ENCODE measurements around the gene VASH2.

VASH2 gene

DNA sequence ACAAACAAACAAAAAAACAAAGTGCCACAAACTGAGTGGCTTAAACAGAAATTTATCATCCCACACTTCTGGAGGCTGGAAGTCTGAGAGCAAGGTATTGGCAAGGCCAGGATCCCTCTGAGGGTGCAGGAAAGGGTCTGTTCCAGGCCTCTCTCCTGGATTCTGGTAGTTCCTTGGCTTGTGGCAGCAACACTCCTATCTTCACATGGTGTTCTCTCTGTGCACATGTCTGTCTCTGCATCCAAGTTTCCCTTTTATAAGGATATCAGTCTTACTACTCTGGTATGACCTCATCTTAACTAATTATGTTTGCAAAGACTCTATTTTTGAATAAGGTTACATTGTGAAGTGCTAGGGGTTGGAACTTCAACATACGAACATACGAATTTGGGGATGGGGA lies 5.3 kb upstream of the VASH2 start:
- no peak for DNase-seq (ENCODE audit: low spot score)
- TF ChIP-seq, protein P1, sequence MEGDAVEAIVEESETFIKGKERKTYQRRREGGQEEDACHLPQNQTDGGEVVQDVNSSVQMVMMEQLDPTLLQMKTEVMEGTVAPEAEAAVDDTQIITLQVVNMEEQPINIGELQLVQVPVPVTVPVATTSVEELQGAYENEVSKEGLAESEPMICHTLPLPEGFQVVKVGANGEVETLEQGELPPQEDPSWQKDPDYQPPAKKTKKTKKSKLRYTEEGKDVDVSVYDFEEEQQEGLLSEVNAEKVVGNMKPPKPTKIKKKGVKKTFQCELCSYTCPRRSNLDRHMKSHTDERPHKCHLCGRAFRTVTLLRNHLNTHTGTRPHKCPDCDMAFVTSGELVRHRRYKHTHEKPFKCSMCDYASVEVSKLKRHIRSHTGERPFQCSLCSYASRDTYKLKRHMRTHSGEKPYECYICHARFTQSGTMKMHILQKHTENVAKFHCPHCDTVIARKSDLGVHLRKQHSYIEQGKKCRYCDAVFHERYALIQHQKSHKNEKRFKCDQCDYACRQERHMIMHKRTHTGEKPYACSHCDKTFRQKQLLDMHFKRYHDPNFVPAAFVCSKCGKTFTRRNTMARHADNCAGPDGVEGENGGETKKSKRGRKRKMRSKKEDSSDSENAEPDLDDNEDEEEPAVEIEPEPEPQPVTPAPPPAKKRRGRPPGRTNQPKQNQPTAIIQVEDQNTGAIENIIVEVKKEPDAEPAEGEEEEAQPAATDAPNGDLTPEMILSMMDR (IDR thresholded peaks at IDR 0.05) = no peak
- Histone ChIP-seq H3K4me3 (no peak overlapping the region), H3K27ac (no peak overlapping the region)

DNA sequence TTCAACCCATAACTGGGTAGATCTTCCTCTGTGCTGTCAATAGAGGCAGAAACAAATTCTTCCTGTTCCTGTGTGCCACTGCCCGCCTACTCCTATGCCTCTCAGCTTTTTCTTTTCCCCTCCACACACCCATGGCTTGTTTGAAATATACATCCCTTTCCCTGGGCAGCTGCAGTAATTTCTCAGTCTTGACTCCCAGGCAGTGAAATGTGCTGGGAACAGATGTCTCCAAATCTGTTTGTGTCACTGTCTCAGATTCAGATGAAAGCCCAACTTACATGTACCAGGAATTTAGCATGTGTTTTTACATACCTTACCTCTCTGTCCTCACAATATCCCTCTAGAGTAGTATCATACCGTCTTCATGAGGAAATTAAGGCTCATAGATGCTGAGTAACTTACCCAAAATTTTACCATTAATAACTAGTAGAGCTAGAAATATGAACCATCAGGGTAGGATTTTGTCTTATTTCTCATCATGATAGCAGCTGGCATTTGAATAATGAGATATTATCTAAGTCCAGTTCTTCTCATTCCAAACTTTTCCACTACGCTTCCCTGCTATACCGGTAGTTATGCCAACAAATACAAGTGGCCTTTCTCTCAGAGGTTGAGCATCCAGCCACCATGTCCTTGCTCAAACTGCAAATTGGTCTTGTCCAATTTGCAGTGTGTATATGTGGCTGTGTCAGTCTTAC lies 4.7 kb upstream of the VASH2 start:
- no peak for DNase-seq (ENCODE audit: low spot score)
- Histone ChIP-seq H3K4me3 (no peak overlapping the region), H3K27ac (no peak overlapping the region)
- TF ChIP-seq, protein P1 (IDR thresholded peaks at IDR 0.05) = no peak

DNA sequence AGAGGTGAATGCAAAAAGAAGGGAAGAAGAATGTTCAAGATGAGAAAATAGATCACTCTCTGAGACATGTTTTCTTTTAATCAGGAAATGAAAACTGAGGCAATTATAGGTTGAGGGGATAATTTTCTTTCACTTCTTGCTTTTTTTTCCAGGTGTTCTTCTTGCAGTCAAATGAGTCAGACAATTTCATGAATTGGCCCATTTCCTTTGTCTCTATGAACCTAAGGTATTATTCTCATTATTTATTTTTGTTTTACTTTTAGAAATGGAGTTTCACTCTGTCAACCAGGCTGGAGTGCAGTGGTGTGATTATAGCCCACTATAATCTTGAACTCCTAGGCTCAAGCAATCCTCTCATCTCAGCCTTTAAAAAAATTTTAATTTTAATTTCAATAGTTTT lies 3.5 kb upstream of the VASH2 start:
- Histone ChIP-seq H3K4me3 (no peak overlapping the region), H3K27ac (no peak overlapping the region)
- DNase-seq (ENCODE audit: low spot score) = no peak
- TF ChIP-seq, protein P1 (IDR thresholded peaks at IDR 0.05) = no peak

DNA sequence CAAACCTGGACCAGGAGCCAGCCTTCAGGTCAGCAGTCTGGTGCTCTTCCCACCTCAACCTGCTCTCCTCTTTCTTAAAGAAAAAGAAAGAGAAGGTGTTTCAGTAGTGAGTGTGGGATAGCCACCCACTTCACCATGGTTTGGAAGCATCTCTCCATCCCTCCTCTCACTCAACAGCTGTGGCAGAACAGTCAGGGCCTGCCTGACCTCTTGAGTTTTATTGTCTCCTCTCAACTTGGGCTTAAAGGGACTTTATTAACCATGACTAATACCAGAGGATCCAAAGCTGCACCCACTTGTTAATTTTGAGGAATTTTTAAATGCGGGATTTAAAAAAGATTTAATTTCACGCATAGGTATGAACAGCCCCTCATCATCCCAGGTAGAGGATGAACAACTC lies 570 bp upstream of the VASH2 start:
- TF ChIP-seq, protein P1 (IDR thresholded peaks at IDR 0.05) = no peak
- peak overlapping the region; percentile 75 for H3K4me3 ChIP-seq
- no peak overlapping the region for H3K27ac ChIP-seq

DNA sequence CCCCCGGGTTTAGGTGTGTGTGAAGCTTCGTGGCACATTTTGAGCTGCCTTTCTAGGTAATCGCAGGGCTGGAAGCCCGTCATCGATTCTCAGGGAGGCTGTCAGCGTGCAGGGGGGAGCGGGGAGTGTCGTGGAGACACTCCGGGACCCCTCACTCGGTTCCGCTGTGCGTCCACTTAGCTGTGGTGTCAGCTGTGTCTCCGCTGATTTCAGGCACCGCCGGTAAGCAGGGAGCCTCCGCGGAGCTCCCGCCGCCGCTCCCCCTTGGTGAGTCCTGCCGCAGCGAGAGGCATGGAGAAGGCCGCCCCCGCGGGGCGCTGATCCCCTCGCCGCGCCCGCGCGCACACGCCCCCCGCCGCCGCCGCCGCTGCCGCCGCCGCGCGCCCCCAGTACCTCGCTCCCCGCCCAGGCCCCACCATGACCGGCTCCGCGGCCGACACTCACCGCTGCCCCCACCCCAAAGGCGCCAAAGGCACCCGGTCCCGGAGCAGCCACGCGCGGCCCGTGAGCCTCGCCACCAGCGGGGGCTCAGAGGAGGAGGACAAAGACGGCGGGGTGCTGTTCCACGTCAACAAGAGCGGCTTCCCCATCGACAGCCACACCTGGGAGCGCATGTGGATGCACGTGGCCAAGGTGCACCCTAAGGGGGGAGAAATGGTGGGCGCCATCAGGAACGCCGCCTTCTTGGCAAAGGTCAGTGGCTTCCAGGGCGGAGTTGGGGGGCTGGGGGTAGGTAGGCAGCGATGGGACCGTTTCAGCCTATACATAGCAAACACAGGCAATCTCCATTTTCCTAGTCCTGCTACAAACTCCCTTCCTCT lies 995 bp downstream of the VASH2 start:
- TF ChIP-seq, protein P1 (IDR thresholded peaks at IDR 0.05) = no peak
- Histone ChIP-seq H3K4me3 (peak overlapping the region; percentile 75), H3K27ac (no peak overlapping the region)
- DNase-seq (ENCODE audit: low spot score) = no peak

More for the DNA sequence above, 570 bp upstream of the VASH2 start:
- DNase-seq (ENCODE audit: low spot score) = no peak

DNA sequence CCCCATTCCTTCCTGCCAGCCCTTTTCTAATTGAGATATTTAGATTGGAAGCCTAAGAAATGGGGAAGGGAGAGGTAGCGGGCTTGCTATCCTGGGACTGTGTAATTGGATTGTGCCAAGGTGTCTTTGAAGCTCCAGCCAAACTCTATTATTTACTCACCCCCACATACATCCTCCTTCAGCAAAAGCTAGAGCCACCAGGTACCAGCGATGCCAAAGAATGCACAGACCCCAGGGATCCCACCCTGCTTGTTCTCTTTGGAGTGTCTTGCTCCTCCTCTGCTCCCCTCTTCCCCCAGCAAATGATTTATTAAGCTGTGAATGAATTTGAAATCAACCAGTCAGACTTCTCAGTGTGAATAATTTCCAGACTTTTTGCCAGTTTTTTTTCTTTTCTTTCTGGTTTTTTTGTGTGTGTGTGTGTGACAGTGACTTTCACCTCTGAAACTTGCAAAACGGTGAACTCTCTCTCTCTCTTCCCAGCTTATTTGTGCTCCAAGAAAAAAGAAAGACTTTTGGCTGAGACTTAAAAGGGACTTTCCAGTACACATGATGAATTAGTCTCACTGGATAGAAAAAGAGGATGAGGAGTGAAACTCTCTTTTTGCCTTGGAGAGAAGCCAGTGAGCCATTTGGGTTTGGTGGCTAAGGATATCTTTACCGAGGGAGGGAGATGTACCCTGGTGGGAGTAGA lies 1.8 kb downstream of the VASH2 start:
- TF ChIP-seq, protein P1 (IDR thresholded peaks at IDR 0.05) = no peak
- no peak overlapping the region for H3K27ac ChIP-seq
- DNase-seq (ENCODE audit: low spot score) = no peak
- H3K4me3 ChIP-seq = peak overlapping the region; percentile 75

Measured in coronary artery (tissue), 2 donors.